Fibroblast of the aortic adventitia (primary cell): ENCODE results near the gene DNAJC8. TPM values are rescaled to one million over a fixed set of nuclear protein-coding genes. Genes with fewer than 3 reads are reported as not detected.

Source experiments
- DNase-seq: peaks from one replicate; pipeline ENCODE4 v3.0.0-alpha.2; 2010; ENCODE audit warnings: low read depth
- H3K4me3 ChIP-seq: 2 replicates; pipeline ENCODE4 v1.5.1; 2011; ENCODE audit warnings: low read depth, mild to moderate bottlenecking, control low read depth, low read length, moderate library complexity
- CTCF ChIP-seq: IDR thresholded peaks from 2 replicates; pipeline ENCODE4 v1.5.1; 2011; ENCODE audit warnings: mild to moderate bottlenecking, low read length, control low read depth, inconsistent platforms; ENCODE audit not compliant: insufficient read depth
- total RNA-seq: library from RNA; depleted of rRNA; stranded (reverse); fragments of >200 nt; gene quantifications from 2 replicates; pipeline ENCODE4 v1.2.3, GENCODE V29; 2012; ENCODE audit warnings: low replicate concordance

The DNAJC8 gene
- total RNA-seq, 1 donor: 76.4 TPM

- no peak for TF ChIP-seq CTCF
- H3K4me3 ChIP-seq: no peak overlapping the region
- DNase-seq: no peak
These were observed 59.5 kb downstream of the DNAJC8 start for GRCh38 chr1:28173151-28173979.

- DNase-seq: peak; percentile 68
- H3K4me3 ChIP-seq: no peak overlapping the region
- no peak for TF ChIP-seq CTCF
These were observed 60.1 kb downstream of the DNAJC8 start for GRCh38 chr1:28172713-28173150.

- H3K4me3 ChIP-seq: no peak overlapping the region
- no peak for DNase-seq
- no peak for TF ChIP-seq CTCF
These were observed 61.6 kb downstream of the DNAJC8 start for GRCh38 chr1:28171246-28171645.

GRCh38 chr1:28170001-28170596, 62.7 kb downstream of the DNAJC8 start:
- DNase-seq: no peak
- H3K4me3 ChIP-seq: no peak overlapping the region
- TF ChIP-seq CTCF: no peak

GRCh38 chr1:28163496-28164161, 69.2 kb downstream of the DNAJC8 start:
- peak; percentile 71 for DNase-seq
- TF ChIP-seq CTCF: no peak
- no peak overlapping the region for H3K4me3 ChIP-seq

- TF ChIP-seq CTCF: no peak
- DNase-seq: no peak
- H3K4me3 ChIP-seq: no peak overlapping the region
These were observed 70.7 kb downstream of the DNAJC8 start for GRCh38 chr1:28162151-28162550.
